ENCODE results near the gene COX19.

Gene COX19

DNA sequence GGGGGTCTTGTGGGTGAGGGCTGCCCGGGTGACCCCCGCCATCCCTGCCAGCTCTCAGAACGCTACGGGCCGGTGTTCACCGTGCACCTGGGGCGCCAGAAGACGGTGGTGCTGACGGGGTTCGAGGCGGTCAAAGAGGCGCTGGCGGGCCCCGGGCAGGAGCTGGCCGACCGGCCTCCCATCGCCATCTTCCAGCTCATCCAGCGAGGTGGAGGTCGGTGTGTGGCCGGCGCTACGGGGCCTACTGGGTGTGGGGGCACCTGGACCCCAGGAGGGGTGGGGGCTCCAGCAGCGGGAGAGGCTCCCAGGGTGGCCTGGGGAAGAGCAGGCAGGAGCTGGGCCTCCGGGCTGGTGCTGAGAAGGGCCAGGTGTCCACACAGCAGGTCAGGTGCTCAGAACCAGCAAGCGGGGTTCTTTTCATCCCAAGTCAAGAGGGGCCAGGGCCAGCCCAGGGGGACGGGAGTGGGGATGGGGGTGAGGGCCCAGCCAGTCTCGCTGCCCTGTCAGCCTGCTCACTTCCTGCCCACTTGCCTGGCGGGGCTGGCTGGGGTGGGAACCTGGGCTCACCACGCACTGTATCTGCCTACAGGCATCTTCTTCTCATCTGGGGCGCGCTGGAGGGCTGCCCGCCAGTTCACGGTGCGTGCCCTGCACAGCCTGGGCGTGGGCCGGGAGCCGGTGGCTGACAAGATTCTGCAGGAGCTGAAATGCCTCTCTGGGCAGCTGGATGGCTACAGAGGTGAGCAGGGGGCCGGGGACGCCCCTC is 9.2 kb upstream of the COX19 start:
- TF ChIP-seq, protein P1, sequence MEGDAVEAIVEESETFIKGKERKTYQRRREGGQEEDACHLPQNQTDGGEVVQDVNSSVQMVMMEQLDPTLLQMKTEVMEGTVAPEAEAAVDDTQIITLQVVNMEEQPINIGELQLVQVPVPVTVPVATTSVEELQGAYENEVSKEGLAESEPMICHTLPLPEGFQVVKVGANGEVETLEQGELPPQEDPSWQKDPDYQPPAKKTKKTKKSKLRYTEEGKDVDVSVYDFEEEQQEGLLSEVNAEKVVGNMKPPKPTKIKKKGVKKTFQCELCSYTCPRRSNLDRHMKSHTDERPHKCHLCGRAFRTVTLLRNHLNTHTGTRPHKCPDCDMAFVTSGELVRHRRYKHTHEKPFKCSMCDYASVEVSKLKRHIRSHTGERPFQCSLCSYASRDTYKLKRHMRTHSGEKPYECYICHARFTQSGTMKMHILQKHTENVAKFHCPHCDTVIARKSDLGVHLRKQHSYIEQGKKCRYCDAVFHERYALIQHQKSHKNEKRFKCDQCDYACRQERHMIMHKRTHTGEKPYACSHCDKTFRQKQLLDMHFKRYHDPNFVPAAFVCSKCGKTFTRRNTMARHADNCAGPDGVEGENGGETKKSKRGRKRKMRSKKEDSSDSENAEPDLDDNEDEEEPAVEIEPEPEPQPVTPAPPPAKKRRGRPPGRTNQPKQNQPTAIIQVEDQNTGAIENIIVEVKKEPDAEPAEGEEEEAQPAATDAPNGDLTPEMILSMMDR (IDR thresholded peaks at IDR 0.05; ENCODE audit: control insufficient read depth, insufficient read depth, low read depth, low read length, missing control alignments): no peak
- no peak for DNase-seq (ENCODE audit: low read depth)
- no peak overlapping the region for H3K4me3 ChIP-seq (ENCODE audit: control insufficient read depth, low read depth, low read length)

- no peak for DNase-seq (ENCODE audit: low read depth)
- no peak overlapping the region for H3K4me3 ChIP-seq (ENCODE audit: control insufficient read depth, low read depth, low read length)
- TF ChIP-seq, protein P1 (IDR thresholded peaks at IDR 0.05; ENCODE audit: control insufficient read depth, insufficient read depth, low read depth, low read length, missing control alignments): no peak
Measured at GRCh38 chr7:983616-984071, 8.3 kb upstream of the COX19 start.

GRCh38 chr7:983004-983615 is 7.8 kb upstream of the COX19 start, which contains the start of gene CYP2W1:
CYP2W1 (plus strand) TSS chr7:983181; CDS start chr7:983212, 31 bp downstream.
- TF ChIP-seq, protein P1 (IDR thresholded peaks at IDR 0.05; ENCODE audit: control insufficient read depth, insufficient read depth, low read depth, low read length, missing control alignments): no peak
- no peak within 1 kb of the TSS for H3K4me3 ChIP-seq (ENCODE audit: control insufficient read depth, low read depth, low read length)
- DNase-seq (ENCODE audit: low read depth): no peak

DNA sequence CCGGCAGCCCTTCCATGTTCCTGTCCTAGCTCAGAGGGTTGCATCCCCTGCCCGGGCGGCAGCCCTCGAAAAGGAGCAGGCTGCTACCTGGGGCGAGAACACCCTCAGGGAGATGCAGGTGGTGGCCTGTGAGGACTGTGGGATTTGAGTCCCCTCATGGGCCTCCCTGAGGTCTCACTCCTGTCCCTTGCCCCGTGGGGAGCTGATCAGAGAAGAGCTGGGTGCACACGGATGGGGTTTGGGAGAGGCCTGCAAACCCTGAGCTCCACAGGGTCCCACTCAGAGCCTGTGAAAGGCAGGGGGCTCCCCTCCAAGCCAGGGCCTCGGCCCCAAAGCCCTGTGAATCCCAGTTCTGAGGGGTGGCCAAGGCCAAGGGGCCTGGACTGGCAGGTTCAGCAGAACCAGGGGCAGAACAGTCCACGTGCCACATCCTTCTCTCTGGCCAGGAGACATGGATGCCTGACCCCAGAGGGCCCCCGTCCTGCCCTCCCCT is 7.2 kb upstream of the COX19 start:
- TF ChIP-seq, protein P1 (IDR thresholded peaks at IDR 0.05; ENCODE audit: control insufficient read depth, insufficient read depth, low read depth, low read length, missing control alignments): no peak
- H3K4me3 ChIP-seq (ENCODE audit: control insufficient read depth, low read depth, low read length): no peak overlapping the region
- no peak for DNase-seq (ENCODE audit: low read depth)

- TF ChIP-seq, protein P1 (IDR thresholded peaks at IDR 0.05; ENCODE audit: control insufficient read depth, insufficient read depth, low read depth, low read length, missing control alignments): no peak
- H3K4me3 ChIP-seq (ENCODE audit: control insufficient read depth, low read depth, low read length): no peak overlapping the region
- no peak for DNase-seq (ENCODE audit: low read depth)
Measured at GRCh38 chr7:981793-982510, 6.6 kb upstream of the COX19 start.

GRCh38 chr7:979886-980571 is 4.7 kb upstream of the COX19 start:
- H3K4me3 ChIP-seq (ENCODE audit: control insufficient read depth, low read depth, low read length): no peak overlapping the region
- DNase-seq (ENCODE audit: low read depth): no peak
- TF ChIP-seq, protein P1 (IDR thresholded peaks at IDR 0.05; ENCODE audit: control insufficient read depth, insufficient read depth, low read depth, low read length, missing control alignments): no peak

Measured in AG09309 (cell line).